ENCODE data around the gene NPFFR2.
"Not testable (repeated sequence)": the region's sequence is repeated elsewhere in the genome, so short reads cannot be mapped to it uniquely, and the experiment has no call there.

NPFFR2 gene

GRCh38 chr4:72067051-72067450 is 35.3 kb downstream of the NPFFR2 start:
- H3K36me3 ChIP-seq (ENCODE audit: control insufficient read depth, insufficient read depth, low read length), result no peaks in the 10 kb centered on the region

DNA sequence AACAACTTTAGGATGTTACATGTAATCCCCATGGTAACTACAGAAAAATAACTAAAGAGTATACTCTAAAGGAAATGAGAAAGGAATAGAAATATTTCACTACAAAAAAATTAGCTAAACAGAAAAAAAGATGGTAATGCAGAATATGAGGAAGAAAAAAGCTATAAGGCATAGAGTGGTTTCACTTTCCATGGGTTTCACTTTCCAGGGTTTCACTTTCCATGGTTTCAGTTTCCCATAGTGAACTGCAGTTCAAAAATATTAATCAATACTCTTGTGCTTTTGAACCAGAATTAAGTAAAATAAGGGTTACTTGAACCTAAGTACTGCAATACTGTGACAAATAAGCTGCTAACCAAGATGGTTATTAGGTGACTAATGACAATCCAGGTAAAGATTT is 42.0 kb downstream of the NPFFR2 start:
- Histone ChIP-seq H3K4me1 (ENCODE audit: control insufficient read depth, insufficient read depth, low read length) (no peaks in the 10 kb centered on the region), H3K36me3 (ENCODE audit: control insufficient read depth, insufficient read depth, low read length) (no peaks in the 10 kb centered on the region), H3K27ac (ENCODE audit: low read depth, low read length) (no peak overlapping the region), H3K9me3 (ENCODE audit: control insufficient read depth, insufficient read depth, low read depth, low read length) (no peaks in the 10 kb centered on the region), H3K9ac (ENCODE audit: low read length) (no peak overlapping the region), H3K4me3 (ENCODE audit: low read depth, low read length) (no peak overlapping the region), H3K27me3 (ENCODE audit: control insufficient read depth, insufficient read depth, low read length) (no peaks in the 10 kb centered on the region)

More at GRCh38 chr4:72067051-72067450, 35.3 kb downstream of the NPFFR2 start:
- H3K9ac ChIP-seq (ENCODE audit: low read length), result no peak overlapping the region
- H3K27ac ChIP-seq (ENCODE audit: low read depth, low read length), result no peak overlapping the region
- H3K9me3 ChIP-seq (ENCODE audit: control insufficient read depth, insufficient read depth, low read depth, low read length), result no peaks in the 10 kb centered on the region
- H3K27me3 ChIP-seq (ENCODE audit: control insufficient read depth, insufficient read depth, low read length), result no peaks in the 10 kb centered on the region
- no peaks in the 10 kb centered on the region for H3K4me1 ChIP-seq (ENCODE audit: control insufficient read depth, insufficient read depth, low read length)
- H3K4me3 ChIP-seq (ENCODE audit: low read depth, low read length), result no peak overlapping the region

DNA sequence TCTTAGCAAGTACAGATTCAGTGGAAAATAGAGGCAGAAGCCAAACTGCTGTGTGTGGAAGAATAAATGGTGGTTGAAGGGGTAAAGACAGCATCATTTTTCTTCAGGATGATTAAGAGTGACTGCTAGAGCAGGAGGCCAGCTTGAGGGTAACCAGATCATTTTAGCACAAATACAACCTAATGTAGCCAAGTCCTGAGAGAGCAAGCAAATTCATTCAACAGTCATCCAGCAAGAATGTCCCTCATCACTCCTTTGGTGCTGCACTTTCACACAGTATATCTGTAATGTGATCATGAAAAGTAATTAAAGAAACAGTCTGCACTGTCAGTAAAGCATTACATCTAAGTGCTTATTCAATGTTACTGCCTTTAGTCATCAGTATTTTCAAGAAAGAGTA is 44.8 kb downstream of the NPFFR2 start:
- Histone ChIP-seq H3K36me3 (ENCODE audit: control insufficient read depth, insufficient read depth, low read length) (no peaks in the 10 kb centered on the region), H3K9ac (ENCODE audit: low read length) (no peak overlapping the region), H3K27me3 (ENCODE audit: control insufficient read depth, insufficient read depth, low read length) (no peaks in the 10 kb centered on the region), H3K9me3 (ENCODE audit: control insufficient read depth, insufficient read depth, low read depth, low read length) (no peaks in the 10 kb centered on the region), H3K4me3 (ENCODE audit: low read depth, low read length) (no peak overlapping the region), H3K4me1 (ENCODE audit: control insufficient read depth, insufficient read depth, low read length) (no peaks in the 10 kb centered on the region), H3K27ac (ENCODE audit: low read depth, low read length) (no peak overlapping the region)

GRCh38 chr4:72077346-72077745 is 45.5 kb downstream of the NPFFR2 start:
- H3K9ac ChIP-seq (ENCODE audit: low read length), result no peak overlapping the region
- H3K9me3 ChIP-seq (ENCODE audit: control insufficient read depth, insufficient read depth, low read depth, low read length), result no peaks in the 10 kb centered on the region
- H3K4me1 ChIP-seq (ENCODE audit: control insufficient read depth, insufficient read depth, low read length), result no peaks in the 10 kb centered on the region
- no peak overlapping the region for H3K4me3 ChIP-seq (ENCODE audit: low read depth, low read length)
- no peaks in the 10 kb centered on the region for H3K27me3 ChIP-seq (ENCODE audit: control insufficient read depth, insufficient read depth, low read length)
- no peak overlapping the region for H3K27ac ChIP-seq (ENCODE audit: low read depth, low read length)
- no peaks in the 10 kb centered on the region for H3K36me3 ChIP-seq (ENCODE audit: control insufficient read depth, insufficient read depth, low read length)

- Histone ChIP-seq H3K27ac (ENCODE audit: low read depth, low read length) (no peak overlapping the region), H3K9ac (ENCODE audit: low read length) (no peak overlapping the region), H3K9me3 (ENCODE audit: control insufficient read depth, insufficient read depth, low read depth, low read length) (no peaks in the 10 kb centered on the region), H3K4me3 (ENCODE audit: low read depth, low read length) (no peak overlapping the region), H3K27me3 (ENCODE audit: control insufficient read depth, insufficient read depth, low read length) (no peaks in the 10 kb centered on the region), H3K36me3 (ENCODE audit: control insufficient read depth, insufficient read depth, low read length) (no peaks in the 10 kb centered on the region), H3K4me1 (ENCODE audit: control insufficient read depth, insufficient read depth, low read length) (peaks cover 9% of the 10 kb centered on the region; the same call in 1 of the 2 replicates)
Observed at GRCh38 chr4:72084587-72085011, 52.8 kb downstream of the NPFFR2 start.

DNA sequence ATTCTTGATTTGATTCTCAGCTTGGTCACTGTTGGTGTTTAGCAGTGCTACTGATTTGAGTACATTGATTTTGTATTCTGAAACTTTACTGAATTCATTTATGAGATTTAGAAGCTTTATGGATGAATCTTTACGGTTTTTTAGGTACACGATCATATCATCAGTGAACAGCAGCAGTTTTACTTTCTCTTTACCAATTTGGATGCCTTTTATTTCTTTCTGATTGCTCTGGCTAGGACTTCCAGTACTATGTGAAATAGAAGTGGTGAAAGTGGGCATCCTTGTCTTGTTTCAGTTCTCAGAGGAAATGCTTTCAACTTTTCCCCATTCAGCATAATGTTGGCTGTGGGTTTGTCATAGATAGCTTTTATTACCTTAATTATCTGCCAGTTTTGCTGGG is 58.8 kb downstream of the NPFFR2 start:
- H3K27me3 ChIP-seq (ENCODE audit: control insufficient read depth, insufficient read depth, low read length); H3K9ac ChIP-seq (ENCODE audit: low read length); H3K36me3 ChIP-seq (ENCODE audit: control insufficient read depth, insufficient read depth, low read length); H3K27ac ChIP-seq (ENCODE audit: low read depth, low read length); H3K9me3 ChIP-seq (ENCODE audit: control insufficient read depth, insufficient read depth, low read depth, low read length); H3K4me3 ChIP-seq (ENCODE audit: low read depth, low read length); H3K4me1 ChIP-seq (ENCODE audit: control insufficient read depth, insufficient read depth, low read length): not testable (repeated sequence)

DNA sequence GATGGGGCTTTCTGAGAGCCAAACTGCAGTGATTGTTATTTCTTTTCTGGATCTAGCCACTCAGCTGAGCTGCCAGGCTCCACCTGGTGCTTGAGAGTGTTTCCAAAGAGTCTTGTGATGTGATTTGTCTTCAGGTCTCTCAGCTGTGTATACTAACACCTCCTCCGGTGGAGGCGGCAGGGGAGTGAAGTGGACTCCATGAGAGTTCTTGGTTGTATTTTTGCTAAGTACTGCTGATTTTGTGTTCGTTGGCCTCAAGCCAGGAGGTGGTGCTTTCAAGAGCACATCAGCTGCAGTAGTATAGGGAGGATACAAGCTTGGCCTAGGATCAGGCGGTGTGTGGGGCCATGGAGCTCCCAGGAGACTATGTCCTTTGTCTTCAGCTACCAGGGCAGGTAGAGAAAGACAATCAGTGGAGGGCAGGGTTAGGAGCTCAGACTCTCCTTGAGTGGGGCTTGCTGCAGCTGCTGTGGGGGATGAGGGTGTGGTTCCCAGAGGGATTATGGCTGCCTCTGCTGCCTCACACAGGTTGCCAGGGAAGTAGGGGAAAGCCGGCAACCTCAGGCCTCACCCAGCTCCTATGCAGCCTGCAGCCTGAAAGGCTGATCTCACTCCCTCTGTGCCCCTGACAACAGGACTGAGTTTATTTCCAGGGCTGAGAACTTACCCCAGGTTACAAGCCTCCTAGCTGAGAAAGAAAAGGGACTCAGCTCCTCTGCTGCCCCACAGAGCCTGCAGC is 62.4 kb downstream of the NPFFR2 start:
- Histone ChIP-seq H3K4me1 (ENCODE audit: control insufficient read depth, insufficient read depth, low read length) (no peaks in the 10 kb centered on the region), H3K9me3 (ENCODE audit: control insufficient read depth, insufficient read depth, low read depth, low read length) (peaks cover 4% of the 10 kb centered on the region; the same call in 1 of the 2 replicates), H3K27ac (ENCODE audit: low read depth, low read length) (no peak overlapping the region), H3K4me3 (ENCODE audit: low read depth, low read length) (no peak overlapping the region), H3K36me3 (ENCODE audit: control insufficient read depth, insufficient read depth, low read length) (no peaks in the 10 kb centered on the region), H3K9ac (ENCODE audit: low read length) (no peak overlapping the region), H3K27me3 (ENCODE audit: control insufficient read depth, insufficient read depth, low read length) (no peaks in the 10 kb centered on the region)

- no peaks in the 10 kb centered on the region for H3K9me3 ChIP-seq (ENCODE audit: control insufficient read depth, insufficient read depth, low read depth, low read length)
- H3K4me1 ChIP-seq (ENCODE audit: control insufficient read depth, insufficient read depth, low read length), result no peaks in the 10 kb centered on the region
- H3K4me3 ChIP-seq (ENCODE audit: low read depth, low read length), result no peak overlapping the region
- no peaks in the 10 kb centered on the region for H3K36me3 ChIP-seq (ENCODE audit: control insufficient read depth, insufficient read depth, low read length)
- H3K9ac ChIP-seq (ENCODE audit: low read length), result no peak overlapping the region
- no peaks in the 10 kb centered on the region for H3K27me3 ChIP-seq (ENCODE audit: control insufficient read depth, insufficient read depth, low read length)
- H3K27ac ChIP-seq (ENCODE audit: low read depth, low read length), result no peak overlapping the region
Observed at GRCh38 chr4:72107456-72107855, 75.7 kb downstream of the NPFFR2 start.

- Histone ChIP-seq H3K4me1 (ENCODE audit: control insufficient read depth, insufficient read depth, low read length) (no peaks in the 10 kb centered on the region), H3K4me3 (ENCODE audit: low read depth, low read length) (no peak overlapping the region), H3K27me3 (ENCODE audit: control insufficient read depth, insufficient read depth, low read length) (no peaks in the 10 kb centered on the region), H3K9me3 (ENCODE audit: control insufficient read depth, insufficient read depth, low read depth, low read length) (no peaks in the 10 kb centered on the region), H3K36me3 (ENCODE audit: control insufficient read depth, insufficient read depth, low read length) (no peaks in the 10 kb centered on the region), H3K27ac (ENCODE audit: low read depth, low read length) (no peak overlapping the region), H3K9ac (ENCODE audit: low read length) (no peak overlapping the region)
Observed at GRCh38 chr4:72109364-72109763, 77.6 kb downstream of the NPFFR2 start.

GRCh38 chr4:72109959-72110497 is 78.2 kb downstream of the NPFFR2 start:
- Histone ChIP-seq H3K9me3 (ENCODE audit: control insufficient read depth, insufficient read depth, low read depth, low read length) (no peaks in the 10 kb centered on the region), H3K4me3 (ENCODE audit: low read depth, low read length) (no peak overlapping the region), H3K9ac (ENCODE audit: low read length) (no peak overlapping the region), H3K27me3 (ENCODE audit: control insufficient read depth, insufficient read depth, low read length) (no peaks in the 10 kb centered on the region), H3K27ac (ENCODE audit: low read depth, low read length) (no peak overlapping the region), H3K36me3 (ENCODE audit: control insufficient read depth, insufficient read depth, low read length) (no peaks in the 10 kb centered on the region), H3K4me1 (ENCODE audit: control insufficient read depth, insufficient read depth, low read length) (no peaks in the 10 kb centered on the region)

DNA sequence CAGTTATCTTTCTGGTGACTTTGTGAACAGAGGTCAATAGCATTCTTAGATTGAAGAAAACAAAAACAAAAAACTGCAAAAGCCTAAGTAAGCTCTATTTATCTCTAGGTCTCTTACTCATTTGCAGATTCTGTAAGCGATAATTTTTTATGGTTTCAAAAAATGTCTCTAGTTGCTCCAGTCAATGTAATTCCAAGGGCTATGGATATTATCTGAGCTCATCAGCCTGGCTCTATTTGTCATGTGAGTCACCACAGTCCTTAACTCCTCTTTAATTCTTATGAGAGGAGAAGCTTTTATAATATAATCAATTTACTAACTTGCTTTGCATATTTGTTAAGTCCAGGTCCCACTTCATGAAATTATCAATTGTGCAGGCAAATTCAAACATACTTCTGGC is 79.1 kb downstream of the NPFFR2 start:
- Histone ChIP-seq H3K36me3 (ENCODE audit: control insufficient read depth, insufficient read depth, low read length) (no peaks in the 10 kb centered on the region), H3K4me1 (ENCODE audit: control insufficient read depth, insufficient read depth, low read length) (no peaks in the 10 kb centered on the region), H3K27me3 (ENCODE audit: control insufficient read depth, insufficient read depth, low read length) (no peaks in the 10 kb centered on the region), H3K9ac (ENCODE audit: low read length) (no peak overlapping the region), H3K9me3 (ENCODE audit: control insufficient read depth, insufficient read depth, low read depth, low read length) (no peaks in the 10 kb centered on the region), H3K4me3 (ENCODE audit: low read depth, low read length) (no peak overlapping the region), H3K27ac (ENCODE audit: low read depth, low read length) (no peak overlapping the region)

All from HUES6 (cell line).